ENCODE measurements around the gene C11orf97.
A peak's percentile ranks its signal among the peaks of the same experiment; 100 is the strongest.
"Not testable (repeated sequence)": the region's sequence is repeated elsewhere in the genome, so short reads cannot be mapped to it uniquely, and the experiment has no call there.

Gene C11orf97

DNA sequence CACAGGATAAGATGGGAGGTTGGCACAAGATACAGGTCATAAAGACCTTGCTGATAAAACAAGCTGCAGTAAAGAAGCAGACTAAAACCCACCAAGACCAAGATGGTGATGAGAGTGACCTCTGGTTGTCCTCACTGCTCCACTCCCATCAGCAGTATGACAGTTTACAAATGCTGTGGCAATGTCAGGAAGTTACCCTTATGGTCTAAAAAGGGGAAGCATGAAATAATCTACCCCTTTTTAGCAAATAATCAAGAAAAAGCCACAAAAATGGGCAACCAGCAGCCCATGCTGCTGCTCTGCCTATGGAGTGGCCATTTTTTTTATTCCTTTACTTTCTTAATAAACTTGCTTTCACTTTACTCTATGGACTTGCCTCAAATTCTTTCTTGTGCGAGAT, 46.2 kb downstream of the C11orf97 start:
- DNase-seq, result no peak

DNA sequence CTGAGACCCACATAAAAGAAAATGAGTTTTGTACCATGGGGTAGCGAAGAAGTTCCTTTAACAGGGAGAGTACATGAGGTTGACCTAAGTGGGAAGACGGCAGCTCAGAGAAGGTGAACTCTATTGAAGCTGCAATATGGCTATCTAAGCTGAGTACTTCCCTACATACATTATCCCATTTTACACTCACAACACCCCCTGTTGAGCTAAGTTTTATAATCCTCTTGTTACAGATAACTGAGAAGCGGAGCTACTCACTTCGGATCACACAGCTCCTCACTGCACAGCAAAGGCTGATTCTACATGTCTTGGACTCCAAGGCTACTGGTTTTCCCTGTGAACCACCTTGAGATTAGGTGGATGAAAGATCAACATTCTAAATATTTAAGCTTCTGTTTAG, 46.7 kb downstream of the C11orf97 start:
- no peak for DNase-seq

DNA sequence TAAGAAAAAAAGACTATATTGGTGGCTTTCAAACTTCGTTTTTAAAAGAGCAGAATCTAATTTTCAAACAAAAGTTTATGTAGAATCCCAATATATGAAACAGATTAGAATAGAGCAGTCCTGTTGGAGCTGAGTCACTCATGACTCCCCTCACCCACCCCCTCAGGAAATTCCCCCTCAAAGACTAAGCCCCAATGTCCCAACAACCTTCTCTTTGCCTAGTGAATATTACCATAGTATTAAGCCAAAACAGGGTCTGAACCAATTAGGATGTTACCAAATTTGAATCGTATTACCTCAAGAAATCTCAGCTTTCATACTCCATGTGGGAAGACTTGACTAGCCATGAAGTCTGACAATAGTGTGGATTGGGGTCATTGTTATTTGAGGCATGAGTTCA, 47.1 kb downstream of the C11orf97 start:
- no peak for DNase-seq

DNA sequence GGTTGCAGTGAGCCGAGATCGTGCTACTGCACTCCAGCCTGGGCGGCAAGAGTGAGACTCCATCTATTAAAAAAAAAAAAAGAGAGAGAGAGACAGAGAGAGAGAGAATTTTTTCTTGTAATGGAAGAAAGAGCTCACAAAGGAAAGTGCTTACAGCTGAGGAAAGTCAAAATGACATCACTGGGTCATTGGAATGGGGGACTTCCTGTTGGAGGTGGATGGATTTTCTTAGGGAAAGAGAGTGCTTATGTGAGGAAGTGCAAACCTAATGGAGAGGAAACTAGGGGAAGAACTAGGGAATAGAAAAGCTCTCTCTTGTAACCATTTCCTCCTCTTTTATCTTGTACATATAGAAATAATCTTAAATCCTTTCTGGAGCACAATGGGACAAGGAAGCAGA, 48.6 kb downstream of the C11orf97 start:
- DNase-seq, result no peak

DNA sequence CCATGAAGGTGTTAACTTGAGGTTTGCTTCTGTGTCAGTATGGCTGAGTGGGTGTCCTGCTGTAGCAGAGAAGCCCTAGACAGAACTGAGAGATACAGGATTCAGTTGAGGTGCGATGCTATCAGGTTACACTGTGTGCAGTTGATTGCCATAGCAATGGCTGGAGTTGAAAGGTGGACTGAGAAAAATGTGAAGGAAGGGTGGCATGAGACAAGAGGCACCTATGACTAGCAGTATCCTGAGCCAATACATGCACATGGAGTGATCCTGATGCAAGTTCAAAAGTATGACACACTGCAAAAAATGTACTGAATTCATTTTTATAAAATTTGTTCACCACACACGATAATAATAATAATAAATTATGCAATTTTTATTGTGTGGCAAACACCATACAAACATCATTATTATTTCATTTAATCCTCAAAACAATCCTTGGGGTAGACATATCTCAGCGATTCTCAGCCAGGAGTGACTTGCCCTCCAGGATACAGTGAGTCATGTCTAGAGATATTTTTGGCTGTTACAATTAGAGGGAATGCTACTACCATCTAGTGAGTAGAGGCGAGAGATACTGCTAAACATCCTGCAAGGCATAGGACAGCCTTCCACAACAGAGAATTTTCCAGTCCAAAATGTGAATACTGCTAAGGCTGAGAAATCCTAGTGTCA, 51.1 kb downstream of the C11orf97 start:
- peak in 1 of 2 experiments; percentile 27 for DNase-seq

DNA sequence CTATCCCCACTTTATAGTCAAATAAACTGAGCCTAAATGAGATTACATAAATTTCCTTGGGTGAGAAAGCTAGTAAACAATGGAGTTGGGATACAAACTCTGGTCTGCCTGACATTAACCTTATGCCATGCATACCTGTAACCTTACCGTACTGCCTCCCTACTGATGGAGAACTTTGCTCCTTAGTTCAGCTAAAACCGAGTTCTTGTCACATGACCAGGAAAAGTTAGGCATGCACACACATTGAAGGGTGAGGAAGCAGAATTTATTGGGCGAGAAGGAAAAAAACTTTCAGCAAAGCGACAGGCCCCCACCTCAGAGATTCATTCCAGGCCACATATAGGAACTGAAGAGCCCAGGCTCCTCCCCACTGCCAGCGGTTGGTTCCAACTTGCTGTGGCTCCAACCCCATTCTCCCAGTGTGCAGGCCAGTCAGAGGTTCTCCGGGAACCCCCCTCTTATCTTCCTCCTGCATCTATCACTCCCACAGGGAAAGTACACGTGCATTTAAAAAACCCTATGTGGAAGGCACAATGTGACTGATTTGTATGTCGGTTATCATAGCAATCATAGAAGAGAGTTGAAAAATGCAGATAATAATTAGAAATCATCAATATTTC, 51.7 kb downstream of the C11orf97 start:
- DNase-seq, result no peak

DNA sequence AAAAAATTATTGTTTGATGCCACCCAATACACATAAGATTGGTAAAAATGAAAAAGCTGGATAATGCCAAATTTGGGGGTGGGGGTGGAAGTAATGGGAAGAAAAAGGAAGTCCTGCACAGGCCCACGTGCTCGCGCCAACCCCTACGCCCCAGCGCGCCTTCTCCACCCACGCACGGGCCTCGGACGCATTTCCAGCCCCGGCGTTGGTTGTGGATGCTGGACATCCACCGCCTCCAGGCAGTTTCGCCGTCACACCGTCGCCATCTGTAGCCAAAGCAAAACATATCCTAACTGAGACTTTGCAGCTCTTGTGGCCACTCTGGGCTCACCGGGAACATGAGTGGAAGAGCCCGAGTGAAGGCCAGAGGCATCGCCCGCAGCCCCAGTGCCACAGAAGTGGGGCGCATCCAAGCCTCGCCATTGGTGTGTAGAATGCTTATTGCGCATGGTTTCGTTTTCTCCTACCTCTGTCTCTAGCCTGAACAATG, 55.0 kb downstream of the C11orf97 start, which contains the start of gene PIWIL4:
TSS of gene PIWIL4 (plus strand) at position 188 of the 490 bp plus-strand sequence. CDS start at position 339, 151 bp downstream.
- DNase-seq, result no peak

- no peak for DNase-seq
These were observed 55.9 kb downstream of the C11orf97 start for GRCh38 chr11:94568200-94568599.

- DNase-seq, result no peak
These were observed 56.5 kb downstream of the C11orf97 start for GRCh38 chr11:94568717-94569116.

DNA sequence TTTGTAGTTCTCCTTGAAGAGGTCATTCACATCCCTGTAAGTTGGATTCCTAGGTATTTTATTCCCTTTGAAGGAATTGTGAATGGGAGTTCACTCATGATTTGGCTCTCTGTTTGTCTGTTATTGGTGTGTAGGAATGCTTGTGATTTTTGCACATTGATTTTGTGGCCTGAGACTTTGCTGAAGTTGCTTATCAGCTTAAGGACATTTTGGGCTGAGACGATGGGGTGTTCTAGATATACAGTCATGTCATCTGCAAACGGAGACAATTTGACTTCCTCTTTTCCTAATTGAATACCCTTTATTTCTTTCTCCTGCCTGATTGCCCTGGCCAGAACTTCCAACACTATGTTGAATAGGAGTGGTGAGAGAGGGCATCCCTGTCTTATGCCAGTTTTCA, 60.7 kb downstream of the C11orf97 start:
- DNase-seq, result not testable (repeated sequence)

- no peak for DNase-seq
These were observed 62.1 kb downstream of the C11orf97 start for GRCh38 chr11:94574193-94574961.

DNA sequence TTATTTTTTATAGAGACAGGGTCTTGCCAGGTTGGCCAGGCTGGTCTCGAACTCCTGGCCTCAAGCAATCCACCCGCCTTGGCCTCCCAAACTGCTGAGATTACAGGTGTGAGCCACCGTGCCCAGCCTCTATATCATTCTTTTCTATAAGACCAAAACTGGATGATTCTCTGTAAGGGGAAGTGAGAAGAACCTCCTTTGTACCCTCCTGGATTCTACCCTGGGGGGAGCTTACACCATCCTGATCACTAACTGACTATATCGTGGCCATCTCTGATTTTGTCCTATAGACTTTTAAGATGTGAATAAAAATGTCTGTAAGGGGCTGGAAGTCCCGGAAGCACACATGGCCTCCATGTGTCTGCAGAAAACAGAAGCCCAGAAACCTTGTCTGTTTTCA, 64.0 kb downstream of the C11orf97 start:
- DNase-seq, result no peak

- DNase-seq, result no peak
These were observed 65.6 kb downstream of the C11orf97 start for GRCh38 chr11:94577841-94578240.

Data from NCI-H526 (cell line).